Measurements from ENCODE around the gene EXO1.

The EXO1 gene

GRCh38 chr1:241895013-241895412 is 47.0 kb downstream of the EXO1 start:
- DNase-seq = no peak

GRCh38 chr1:241896670-241896962 is 48.6 kb downstream of the EXO1 start:
- no peak for DNase-seq

- no peak for DNase-seq
Measured at GRCh38 chr1:241899210-241899609, 51.2 kb downstream of the EXO1 start.

- DNase-seq = no peak
Measured at GRCh38 chr1:241900381-241900780, 52.4 kb downstream of the EXO1 start.

- no peak for DNase-seq
Measured at GRCh38 chr1:241902391-241903065, 54.5 kb downstream of the EXO1 start.

GRCh38 chr1:241916196-241916595 is 68.2 kb downstream of the EXO1 start:
- DNase-seq = no peak

GRCh38 chr1:241917487-241917886 is 69.5 kb downstream of the EXO1 start:
- DNase-seq = no peak

GRCh38 chr1:241918879-241919278 is 70.9 kb downstream of the EXO1 start:
- DNase-seq = no peak

GRCh38 chr1:241924080-241924808 is 76.2 kb downstream of the EXO1 start:
- no peak for DNase-seq

- DNase-seq = no peak
Measured at GRCh38 chr1:241926141-241926540, 78.1 kb downstream of the EXO1 start.

GRCh38 chr1:241927321-241927720 is 79.3 kb downstream of the EXO1 start:
- DNase-seq = no peak

- DNase-seq = no peak
Measured at GRCh38 chr1:241932845-241933244, 84.8 kb downstream of the EXO1 start.

GRCh38 chr1:241934201-241934848 is 86.3 kb downstream of the EXO1 start:
- DNase-seq = no peak

- DNase-seq = no peak
Measured at GRCh38 chr1:241934866-241935265, 86.9 kb downstream of the EXO1 start.

All from stimulated activated CD4-positive, alpha-beta T cell treated with anti-CD3 and anti-CD28 coated beads, Interleukin-4, amount 100 ng/mL, for 4 hours (primary cell).